ENCODE data around the gene POTEM.
"Not testable (repeated sequence)": the region's sequence is repeated elsewhere in the genome, so short reads cannot be mapped to it uniquely, and the experiment has no call there.

POTEM gene

DNA sequence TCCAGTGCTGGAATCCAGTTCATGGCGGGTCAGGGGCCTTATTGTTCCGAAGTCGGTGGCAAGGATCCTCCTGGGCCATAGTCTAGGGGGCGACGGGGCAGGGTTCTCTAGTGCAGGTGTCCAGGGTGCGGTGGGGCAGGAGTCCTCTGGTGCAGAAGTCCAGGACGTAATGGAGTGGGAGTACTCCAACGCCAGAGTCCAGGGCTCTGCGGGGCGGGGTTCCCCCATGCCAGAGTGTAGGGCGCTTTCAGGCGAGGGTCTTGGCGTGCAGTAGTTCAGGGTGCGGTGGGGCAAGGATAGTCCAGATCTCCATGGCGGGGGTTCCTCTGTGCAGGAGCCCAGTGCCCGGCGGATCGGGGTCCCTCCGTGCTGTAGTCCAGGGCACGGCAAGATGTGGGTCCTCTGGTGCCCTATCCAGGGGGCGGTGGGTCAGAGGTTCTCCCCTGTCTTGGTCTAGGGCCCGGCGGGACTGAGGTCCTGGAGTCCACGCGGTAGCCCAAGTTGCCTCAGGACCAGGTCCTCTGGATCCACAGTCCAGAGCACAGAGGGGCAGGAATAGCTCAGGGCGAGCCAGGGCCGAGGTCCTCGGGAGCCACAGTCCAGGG, 70.9 kb downstream of the POTEM start:
- DNase-seq, result not testable (repeated sequence)

DNA sequence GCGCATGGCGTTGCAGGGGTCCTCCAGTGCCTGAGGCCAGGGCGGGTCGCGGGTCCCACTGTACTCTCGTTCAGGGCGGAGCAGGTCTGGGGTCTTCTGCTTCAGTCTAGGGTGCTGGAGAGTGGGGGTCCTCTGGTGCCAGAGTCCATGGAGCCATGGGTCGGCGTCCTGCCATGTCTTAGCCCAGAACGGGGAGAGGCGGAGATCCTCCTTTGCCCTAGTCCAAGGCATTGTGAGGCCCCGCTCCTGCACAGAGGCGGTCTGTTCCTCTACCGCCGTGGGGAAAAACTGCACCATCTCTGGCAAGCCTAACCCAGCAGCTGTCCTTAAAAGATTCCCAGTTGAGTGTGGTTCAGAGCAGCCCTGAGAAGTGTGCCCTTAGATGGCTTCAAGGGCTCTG, 71.6 kb downstream of the POTEM start:
- DNase-seq, result not testable (repeated sequence)

DNA sequence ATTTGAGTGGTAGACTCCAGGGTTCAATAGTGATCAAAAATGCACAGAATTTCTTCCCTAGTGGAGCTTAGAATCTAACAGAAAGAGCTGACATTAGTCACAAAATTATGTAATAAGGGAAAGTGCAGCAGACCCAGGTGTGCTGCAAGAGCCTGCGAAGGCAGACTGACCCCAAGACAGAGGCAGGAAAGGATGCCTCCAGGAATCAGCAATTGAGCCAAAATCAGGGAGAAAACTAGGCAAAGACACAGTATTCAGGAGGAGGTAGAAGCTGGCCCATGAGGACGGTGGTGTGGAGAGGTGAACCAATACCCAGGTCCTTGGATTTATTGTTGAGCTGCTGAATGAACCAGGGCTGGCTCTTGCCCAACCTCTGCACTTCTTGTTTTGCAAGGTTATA, 76.2 kb downstream of the POTEM start:
- DNase-seq, result not testable (repeated sequence)

Measured in OCI-M1 (cell line).